Stimulated activated CD4-positive, alpha-beta T cell treated with anti-CD3 and anti-CD28 coated beads, Interleukin-4, amount 100 ng/mL, for 48 hours (primary cell): ENCODE measurements around the gene PLXND1.

Experiments used
- DNase-seq, 2 donors: peaks; one replicate each; pipeline ENCODE4 v3.0.0-alpha.2; 2020; ENCODE audit warnings: low read depth in 2 of 2

The PLXND1 gene

GRCh38 chr3:129506231-129506742 is 100.2 kb downstream of the PLXND1 start:
- no peak for DNase-seq

- DNase-seq, result no peak
These were observed 101.1 kb downstream of the PLXND1 start for GRCh38 chr3:129505341-129505740.
